ENCODE measurements around the gene ASIC3. TPM values are rescaled to one million over a fixed set of nuclear protein-coding genes. Genes with fewer than 3 reads are reported as not detected.

ASIC3 gene
- total and polyA plus RNA-seq, 8 donors = 0.29 to 25.9 (median 3.2) TPM

DNA sequence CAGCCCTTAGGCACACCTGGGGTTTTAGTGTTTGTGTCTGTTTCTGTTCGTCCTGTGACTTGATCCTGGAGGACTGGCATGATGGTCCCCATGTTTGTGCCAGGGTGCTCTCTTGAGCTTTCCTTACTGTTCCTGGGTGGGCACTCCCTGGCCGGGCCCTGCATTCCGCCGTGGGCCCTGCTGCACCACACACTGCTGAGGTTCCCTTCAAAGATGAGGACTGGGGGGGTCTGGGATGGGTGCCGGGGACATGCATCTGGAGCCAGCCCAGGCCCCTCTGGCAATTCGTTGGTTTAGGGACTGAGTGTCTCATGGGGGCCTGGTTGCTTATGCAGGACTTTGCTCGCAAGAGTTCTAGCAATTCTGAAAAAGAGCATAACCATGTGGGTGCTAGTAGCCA lies 42.7 kb downstream of the ASIC3 start:
- TF ChIP-seq EP300 (IDR thresholded peaks at IDR 0.05) (no peak), POLR2AphosphoS5 (IDR thresholded peaks at IDR 0.05) (no peak), POLR2A (IDR thresholded peaks at IDR 0.05) (no peak)
- TF ChIP-seq, protein P1, sequence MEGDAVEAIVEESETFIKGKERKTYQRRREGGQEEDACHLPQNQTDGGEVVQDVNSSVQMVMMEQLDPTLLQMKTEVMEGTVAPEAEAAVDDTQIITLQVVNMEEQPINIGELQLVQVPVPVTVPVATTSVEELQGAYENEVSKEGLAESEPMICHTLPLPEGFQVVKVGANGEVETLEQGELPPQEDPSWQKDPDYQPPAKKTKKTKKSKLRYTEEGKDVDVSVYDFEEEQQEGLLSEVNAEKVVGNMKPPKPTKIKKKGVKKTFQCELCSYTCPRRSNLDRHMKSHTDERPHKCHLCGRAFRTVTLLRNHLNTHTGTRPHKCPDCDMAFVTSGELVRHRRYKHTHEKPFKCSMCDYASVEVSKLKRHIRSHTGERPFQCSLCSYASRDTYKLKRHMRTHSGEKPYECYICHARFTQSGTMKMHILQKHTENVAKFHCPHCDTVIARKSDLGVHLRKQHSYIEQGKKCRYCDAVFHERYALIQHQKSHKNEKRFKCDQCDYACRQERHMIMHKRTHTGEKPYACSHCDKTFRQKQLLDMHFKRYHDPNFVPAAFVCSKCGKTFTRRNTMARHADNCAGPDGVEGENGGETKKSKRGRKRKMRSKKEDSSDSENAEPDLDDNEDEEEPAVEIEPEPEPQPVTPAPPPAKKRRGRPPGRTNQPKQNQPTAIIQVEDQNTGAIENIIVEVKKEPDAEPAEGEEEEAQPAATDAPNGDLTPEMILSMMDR (IDR thresholded peaks at IDR 0.05) = no peak

DNA sequence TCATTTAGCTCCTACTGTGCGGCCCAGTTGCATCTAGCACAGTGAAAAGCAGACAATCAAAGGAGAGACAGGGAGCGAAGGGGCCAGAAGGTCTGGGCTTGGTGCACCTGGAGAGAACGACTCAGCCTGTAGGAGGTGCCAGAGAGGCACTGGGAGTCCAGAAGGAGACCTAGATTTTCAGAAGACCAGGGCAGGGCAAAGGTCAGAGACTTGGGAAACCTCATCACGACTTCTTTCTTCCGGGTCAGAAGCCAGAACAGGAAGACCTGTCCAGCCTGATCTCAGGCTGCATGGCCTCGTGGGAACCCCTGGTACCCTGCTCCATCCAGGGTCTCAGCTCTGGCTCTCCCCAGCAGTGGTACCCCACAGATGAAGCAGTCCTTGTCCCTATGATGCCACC lies 43.1 kb downstream of the ASIC3 start:
- intact Hi-C loops (cut with DNase I; ENCODE audit: low total_unique reads) = no loop called here
- peak in 1 of 2 donors; percentile 48 for DNase-seq
- H3K9me3 ChIP-seq = no peaks in the 10 kb centered on the region
- peaks cover 28 to 74% (median 60%) of the 10 kb centered on the region in 4 donors for H3K4me1 ChIP-seq
- WGBS, 5 donors = 48 to 58% (median 50%) methylated on average over 6 of the region's 6 CpGs
- H3K4me3 ChIP-seq = no peak overlapping the region
- no peaks in the 10 kb centered on the region for H3K27me3 ChIP-seq
- peak overlapping the region in 2 of 5 donors; percentile 86 to 97 for H3K27ac ChIP-seq
- peaks cover 0 to 13% (median 7%) of the 10 kb centered on the region in 4 donors for H3K36me3 ChIP-seq
- TF ChIP-seq POLR2AphosphoS5 (IDR thresholded peaks at IDR 0.05) (no peak), EP300 (IDR thresholded peaks at IDR 0.05) (no peak), POLR2A (IDR thresholded peaks at IDR 0.05) (no peak)
- TF ChIP-seq, protein P1 (IDR thresholded peaks at IDR 0.05) = peak in 3 of 7 experiments; percentile 29 to 40 (median 32)

More for the DNA sequence above, 42.7 kb downstream of the ASIC3 start:
- peaks cover 0 to 12% (median 7%) of the 10 kb centered on the region in 4 donors for H3K36me3 ChIP-seq
- H3K27ac ChIP-seq = peak overlapping the region in 3 of 5 donors; percentile 86 to 97 (median 90)
- peaks cover 28 to 70% (median 60%) of the 10 kb centered on the region in 4 donors for H3K4me1 ChIP-seq
- 78 to 94% (median 92%) methylated on average over 3 to 7 of the region's 7 CpGs for WGBS, 5 donors
- H3K9me3 ChIP-seq = no peaks in the 10 kb centered on the region
- peak in 1 of 2 donors; percentile 2 for DNase-seq
- intact Hi-C loops (cut with DNase I; ENCODE audit: low total_unique reads) = no loop called here
- no peaks in the 10 kb centered on the region for H3K27me3 ChIP-seq
- H3K4me3 ChIP-seq = no peak overlapping the region

DNA sequence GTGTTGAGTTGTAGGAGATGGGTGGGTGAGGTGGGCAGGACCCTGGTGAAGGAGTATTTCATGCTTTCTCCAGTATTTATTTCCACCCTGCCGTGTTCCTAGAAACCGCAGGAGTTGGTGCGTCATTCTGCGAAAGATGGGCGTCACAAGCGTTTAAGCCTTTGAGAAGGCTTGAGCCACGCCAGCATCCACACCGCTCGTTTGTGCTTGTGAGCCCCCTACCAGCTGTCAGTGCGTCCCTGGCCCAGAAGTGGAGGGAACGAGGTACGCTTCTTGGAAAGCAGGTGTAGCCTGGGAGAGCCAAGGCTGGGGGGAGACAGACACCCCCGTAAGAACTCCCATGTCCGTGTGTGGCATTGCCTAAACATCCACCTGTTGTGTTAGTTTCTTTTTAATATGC lies 43.7 kb downstream of the ASIC3 start:
- Histone ChIP-seq H3K4me3 (no peak overlapping the region), H3K27ac (peak overlapping the region in 1 of 5 donors; percentile 97), H3K4me1 (peaks cover 28 to 74% (median 58%) of the 10 kb centered on the region in 4 donors), H3K9me3 (no peaks in the 10 kb centered on the region), H3K27me3 (no peaks in the 10 kb centered on the region), H3K36me3 (peaks cover 0 to 17% (median 7%) of the 10 kb centered on the region in 4 donors)
- no peak for TF ChIP-seq EP300 (IDR thresholded peaks at IDR 0.05)
- no peak for TF ChIP-seq POLR2A (IDR thresholded peaks at IDR 0.05)
- TF ChIP-seq, protein P1 (IDR thresholded peaks at IDR 0.05) = no peak
- TF ChIP-seq POLR2AphosphoS5 (IDR thresholded peaks at IDR 0.05) = no peak
- no peak for DNase-seq
- intact Hi-C loops (cut with DNase I; ENCODE audit: low total_unique reads) = no loop called here
- 86 to 94% (median 89%) methylated on average over 14 of the region's 14 CpGs for WGBS, 5 donors

DNA sequence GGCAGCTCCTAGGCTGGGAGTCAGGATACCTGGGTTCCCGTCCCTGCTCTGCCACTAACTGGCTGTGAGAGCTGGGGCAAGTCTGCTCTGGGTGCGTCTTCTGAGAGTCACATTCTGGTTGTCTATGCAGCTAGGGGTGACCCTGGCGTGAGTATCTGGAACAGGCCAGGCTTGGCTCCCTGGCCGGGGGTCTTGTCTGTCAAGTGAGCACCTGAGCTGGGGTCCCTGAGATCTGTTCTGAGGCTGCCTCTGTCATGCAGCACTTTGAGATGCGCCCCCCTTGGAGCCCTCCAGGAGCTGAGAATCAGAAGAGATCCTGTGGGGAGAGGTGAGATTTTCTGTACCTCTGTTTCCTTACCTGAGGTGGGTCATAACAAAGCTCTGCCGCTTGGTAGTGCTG lies 45.4 kb downstream of the ASIC3 start:
- no peak for DNase-seq
- TF ChIP-seq, protein P1 (IDR thresholded peaks at IDR 0.05) = no peak
- TF ChIP-seq EP300 (IDR thresholded peaks at IDR 0.05) (no peak), POLR2AphosphoS5 (IDR thresholded peaks at IDR 0.05) (no peak), POLR2A (IDR thresholded peaks at IDR 0.05) (no peak)
- peaks cover 0 to 17% (median 7%) of the 10 kb centered on the region in 4 donors for H3K36me3 ChIP-seq
- no peaks in the 10 kb centered on the region for H3K27me3 ChIP-seq
- no peak overlapping the region for H3K4me3 ChIP-seq
- H3K9me3 ChIP-seq = no peaks in the 10 kb centered on the region
- peaks cover 16 to 60% (median 40%) of the 10 kb centered on the region in 4 donors for H3K4me1 ChIP-seq
- intact Hi-C loops (cut with DNase I; ENCODE audit: low total_unique reads) = no loop called here
- no peak overlapping the region for H3K27ac ChIP-seq
- WGBS, 5 donors = 88 to 98% (median 92%) methylated on average over 6 of the region's 6 CpGs

Data from stomach (tissue), 9 donors.